Fibroblast of lung (primary cell): ENCODE results near the gene TIMM44.

ENCODE experiments used
- CTCF ChIP-seq, 2 donors: IDR thresholded peaks in 1 of 2; conservative IDR thresholded peaks in 1 of 2; 1 replicate in 1 of 2; 2 replicates in 1 of 2; pipeline ENCODE4 v1.5.1; 2011 to 2012; ENCODE audit warnings: low read length in 2 of 2, control low read depth in 1 of 2, inconsistent platforms in 1 of 2, low read depth in 1 of 2, mild to moderate bottlenecking in 1 of 2
- EZH2 ChIP-seq: IDR thresholded peaks from 2 replicates; pipeline ENCODE4 v1.5.1; 2012; ENCODE audit warnings: low read length, control low read depth, mild to moderate bottlenecking; ENCODE audit errors: missing control alignments

GRCh38 chr19:7903244-7904073, 40.0 kb downstream of the TIMM44 start, which contains the start of gene MAP2K7:
- TF ChIP-seq CTCF (conservative IDR thresholded peaks at IDR 0.05 in 1 of 2, IDR thresholded peaks at IDR 0.05 in 1 of 2; ENCODE audit: low read depth in 1 of 2, low read length in 2 of 2) = peak; percentile 31 to 59
- no peak for TF ChIP-seq EZH2
